Mesothelial cell of epicardium (in vitro differentiated cells): ENCODE measurements around the gene LIAS. TPM values are rescaled to one million over a fixed set of nuclear protein-coding genes. Genes with fewer than 3 reads are reported as not detected.
A peak's percentile ranks its signal among the peaks of the same experiment; 100 is the strongest.

ENCODE experiments used
- DNase-seq, 2 experiments: peaks; one replicate each; pipeline ENCODE4 v3.0.0; 2021; ENCODE audit warnings: low spot score in 2 of 2; ENCODE audit not compliant: unreplicated experiment in 2 of 2
- H3K27ac Mint-ChIP-seq: 2 replicates; pipeline ENCODE4 v1.8.0; 2021; ENCODE audit warnings: mixed read lengths
- H3K27me3 Mint-ChIP-seq: 2 replicates; pipeline ENCODE4 v1.8.0; 2021; ENCODE audit warnings: low read depth, mixed read lengths
- H3K36me3 Mint-ChIP-seq: 2 replicates; pipeline ENCODE4 v1.8.0; 2021; ENCODE audit warnings: mixed read lengths
- H3K4me1 Mint-ChIP-seq: 2 replicates; pipeline ENCODE4 v1.8.0; 2021; ENCODE audit warnings: mixed read lengths
- H3K4me3 Mint-ChIP-seq: 2 replicates; pipeline ENCODE4 v1.8.0; 2021; ENCODE audit warnings: mild to moderate bottlenecking, moderate library complexity, mixed read lengths
- H3K9me3 Mint-ChIP-seq: 2 replicates; pipeline ENCODE4 v1.8.0; 2021; ENCODE audit warnings: mixed read lengths
- total RNA-seq: library from RNA; stranded (reverse); gene quantifications from 3 replicates; pipeline ENCODE4 v1.2.1, GENCODE V29; 2021
- TF ChIP-seq, protein P1 (sequence below): fragments of 200-600 bp; sonication (generic); IDR thresholded peaks from one replicate; pipeline ENCODE4 v1.5.0; 2021; ENCODE audit warnings: antibody characterized with exemption; ENCODE audit not compliant: unreplicated experiment

LIAS gene
- total RNA-seq, 1 donor from 2014 or later: 16.3 TPM

DNA sequence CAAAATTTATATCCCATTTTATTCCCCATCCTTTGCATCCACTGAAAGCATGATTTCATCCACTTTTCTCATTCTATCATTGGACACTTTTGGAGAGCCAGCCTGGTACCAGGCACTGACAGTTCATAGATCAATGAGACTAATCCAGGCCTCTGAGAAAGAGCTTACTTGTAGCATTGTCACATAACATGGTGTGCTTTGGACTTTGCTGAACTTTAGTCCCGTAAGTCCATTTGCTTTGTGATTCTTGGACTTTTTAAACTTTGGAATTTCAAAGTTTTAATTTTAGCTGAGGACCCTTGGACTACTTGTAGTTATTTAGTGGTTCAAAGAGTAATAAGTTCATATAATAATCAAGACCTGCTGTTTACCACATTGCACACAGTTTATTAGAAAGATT lies 11.5 kb downstream of the LIAS start:
- peaks cover 8% of the 10 kb centered on the region for H3K36me3 Mint-ChIP-seq

DNA sequence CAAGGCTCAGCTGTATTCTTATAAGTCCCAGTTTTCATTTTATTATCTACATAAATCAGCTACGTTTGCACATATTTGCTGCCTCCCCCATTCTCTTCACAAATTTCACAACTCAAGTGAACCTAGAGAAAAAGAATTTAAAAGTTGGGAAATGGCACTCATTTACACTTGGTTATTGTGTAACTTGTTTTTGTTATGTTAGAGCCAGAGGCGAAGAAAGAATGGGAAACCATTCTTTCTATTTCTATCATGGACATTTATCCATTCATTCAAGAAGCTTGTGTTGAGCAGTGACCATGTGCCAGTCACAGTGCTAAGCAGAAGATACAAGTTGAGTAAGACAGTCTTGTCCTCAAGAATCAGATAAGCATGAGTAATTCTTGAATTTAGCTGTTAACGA lies 13.5 kb downstream of the LIAS start:
- TF ChIP-seq, protein P1, sequence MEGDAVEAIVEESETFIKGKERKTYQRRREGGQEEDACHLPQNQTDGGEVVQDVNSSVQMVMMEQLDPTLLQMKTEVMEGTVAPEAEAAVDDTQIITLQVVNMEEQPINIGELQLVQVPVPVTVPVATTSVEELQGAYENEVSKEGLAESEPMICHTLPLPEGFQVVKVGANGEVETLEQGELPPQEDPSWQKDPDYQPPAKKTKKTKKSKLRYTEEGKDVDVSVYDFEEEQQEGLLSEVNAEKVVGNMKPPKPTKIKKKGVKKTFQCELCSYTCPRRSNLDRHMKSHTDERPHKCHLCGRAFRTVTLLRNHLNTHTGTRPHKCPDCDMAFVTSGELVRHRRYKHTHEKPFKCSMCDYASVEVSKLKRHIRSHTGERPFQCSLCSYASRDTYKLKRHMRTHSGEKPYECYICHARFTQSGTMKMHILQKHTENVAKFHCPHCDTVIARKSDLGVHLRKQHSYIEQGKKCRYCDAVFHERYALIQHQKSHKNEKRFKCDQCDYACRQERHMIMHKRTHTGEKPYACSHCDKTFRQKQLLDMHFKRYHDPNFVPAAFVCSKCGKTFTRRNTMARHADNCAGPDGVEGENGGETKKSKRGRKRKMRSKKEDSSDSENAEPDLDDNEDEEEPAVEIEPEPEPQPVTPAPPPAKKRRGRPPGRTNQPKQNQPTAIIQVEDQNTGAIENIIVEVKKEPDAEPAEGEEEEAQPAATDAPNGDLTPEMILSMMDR: no peak
- Mint-ChIP-seq H3K36me3 (peaks cover 13% of the 10 kb centered on the region), H3K9me3 (no peaks in the 10 kb centered on the region), H3K27me3 (no peaks in the 10 kb centered on the region), H3K4me3 (no peak overlapping the region), H3K4me1 (peaks cover 13% of the 10 kb centered on the region), H3K27ac (no peak overlapping the region)
- DNase-seq: no peak

More for the DNA sequence above, 11.5 kb downstream of the LIAS start:
- TF ChIP-seq, protein P1: no peak
- no peaks in the 10 kb centered on the region for H3K27me3 Mint-ChIP-seq
- peak overlapping the region; percentile 98 for H3K27ac Mint-ChIP-seq
- H3K4me1 Mint-ChIP-seq: peaks cover 13% of the 10 kb centered on the region
- DNase-seq: no peak
- H3K9me3 Mint-ChIP-seq: no peaks in the 10 kb centered on the region
- H3K4me3 Mint-ChIP-seq: no peak overlapping the region

DNA sequence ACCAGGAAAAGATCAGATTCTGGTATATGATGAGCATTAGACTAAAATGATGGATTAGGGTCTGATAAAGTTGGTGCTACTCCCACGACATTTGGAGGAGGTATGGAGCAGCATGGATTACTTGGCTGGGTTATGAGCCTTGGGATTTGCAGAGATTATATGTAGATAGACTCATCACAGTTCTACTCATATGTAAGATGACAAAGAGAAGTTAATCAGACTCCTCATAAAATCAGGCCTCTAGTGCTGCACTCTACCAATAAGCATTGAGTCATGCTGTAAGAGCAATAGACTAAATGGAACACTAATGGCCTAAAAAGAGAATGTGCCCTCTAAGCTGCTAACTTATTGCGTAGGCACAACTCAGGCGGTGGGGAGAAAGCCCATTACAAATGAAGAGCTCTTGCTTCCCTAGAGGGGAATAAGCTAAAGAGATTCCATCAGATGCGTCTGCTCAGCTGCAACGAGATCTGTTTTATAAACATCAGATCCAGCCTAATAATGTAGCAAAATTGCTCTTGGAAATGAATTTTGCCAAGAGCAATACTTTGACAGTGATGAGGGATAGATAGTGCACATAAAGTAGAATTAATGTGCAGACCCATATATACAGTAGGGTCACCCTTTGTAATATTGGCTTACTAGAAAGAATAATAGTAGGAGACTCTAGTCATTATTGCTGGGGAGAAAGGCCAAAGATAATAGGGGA lies 17.5 kb downstream of the LIAS start:
- no peaks in the 10 kb centered on the region for H3K27me3 Mint-ChIP-seq

DNA sequence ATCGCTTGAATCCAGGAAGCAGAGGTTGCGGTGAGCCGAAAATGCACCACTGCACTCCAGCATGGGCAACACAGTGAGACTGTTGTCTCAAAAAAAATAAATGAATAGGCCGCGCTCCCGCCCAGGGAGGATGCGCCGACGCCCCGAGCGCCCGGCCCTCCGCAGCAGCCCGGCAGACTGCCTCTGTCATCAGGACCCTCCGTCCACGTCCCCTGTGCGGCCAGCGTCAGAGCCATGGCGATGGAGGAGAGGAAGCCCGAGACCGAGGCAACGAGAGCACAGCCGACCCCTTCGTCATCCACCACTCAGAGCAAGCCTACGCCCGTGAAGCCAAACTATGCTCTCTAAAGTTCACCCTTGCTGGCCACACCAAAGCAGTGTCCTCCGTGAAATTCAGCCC lies 21.4 kb downstream of the LIAS start:
- H3K9me3 Mint-ChIP-seq: peaks cover 7% of the 10 kb centered on the region
- no peaks in the 10 kb centered on the region for H3K27me3 Mint-ChIP-seq
- peaks cover 12% of the 10 kb centered on the region for H3K36me3 Mint-ChIP-seq
- no peak overlapping the region for H3K4me3 Mint-ChIP-seq
- H3K27ac Mint-ChIP-seq: no peak overlapping the region
- TF ChIP-seq, protein P1: no peak
- no peak for DNase-seq
- no peaks in the 10 kb centered on the region for H3K4me1 Mint-ChIP-seq

More for the DNA sequence above, 17.5 kb downstream of the LIAS start:
- TF ChIP-seq, protein P1: no peak
- no peak overlapping the region for H3K4me3 Mint-ChIP-seq
- peaks cover 8% of the 10 kb centered on the region for H3K36me3 Mint-ChIP-seq
- H3K9me3 Mint-ChIP-seq: no peaks in the 10 kb centered on the region
- no peak for DNase-seq
- no peak overlapping the region for H3K27ac Mint-ChIP-seq
- H3K4me1 Mint-ChIP-seq: no peaks in the 10 kb centered on the region

DNA sequence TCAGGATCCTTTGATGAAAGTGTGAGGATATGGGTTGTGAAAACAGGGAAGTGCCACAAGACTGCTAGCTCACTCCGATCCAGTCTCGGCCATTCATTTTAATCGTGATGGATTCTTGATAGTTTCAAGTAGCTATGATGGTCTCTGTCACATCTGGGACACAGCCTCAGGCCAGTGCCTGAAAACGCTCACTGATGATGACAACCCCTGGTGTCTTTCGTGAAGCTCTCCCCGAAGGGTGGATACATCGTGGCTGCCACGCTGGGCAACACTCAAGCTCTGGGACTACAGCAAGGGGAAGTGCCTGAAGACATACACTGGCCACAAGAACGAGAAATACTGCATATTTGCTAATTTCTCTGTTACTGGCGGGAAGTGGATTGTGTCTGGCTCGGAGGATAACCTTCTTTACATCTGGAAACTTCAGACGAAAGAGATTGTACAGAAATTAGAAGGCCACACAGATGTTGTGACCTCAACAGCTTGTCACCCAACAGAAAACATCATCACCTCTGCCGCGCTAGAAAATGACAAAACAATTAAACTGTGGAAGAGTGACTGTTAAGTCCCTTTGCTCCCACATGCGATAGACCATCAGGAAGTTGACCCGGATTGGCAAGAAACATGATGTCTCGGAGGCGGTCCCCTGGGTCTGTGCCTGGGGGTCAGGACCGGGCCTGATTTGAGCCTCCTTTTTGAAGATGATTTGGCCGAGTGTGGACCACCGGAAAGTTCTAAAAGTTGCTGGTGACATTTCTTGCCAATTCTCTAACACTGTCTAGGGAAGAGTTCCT lies 22.2 kb downstream of the LIAS start:
- Mint-ChIP-seq H3K27ac (no peak overlapping the region), H3K27me3 (no peaks in the 10 kb centered on the region), H3K36me3 (peaks cover 12% of the 10 kb centered on the region), H3K4me1 (peaks cover under 1% of the 10 kb centered on the region), H3K4me3 (no peak overlapping the region), H3K9me3 (peaks cover 7% of the 10 kb centered on the region)
- TF ChIP-seq, protein P1: no peak
- no peak for DNase-seq
